ENCODE results near the gene RBM11.

GRCh38 chr21:14236180-14236579 is 20.2 kb downstream of the RBM11 start:
- TF ChIP-seq CTCF (IDR thresholded peaks at IDR 0.05; ENCODE audit: insufficient read depth, low read length, poor library complexity, severe bottlenecking) (no peak), EZH2phosphoT487 (conservative IDR thresholded peaks at IDR 0.05; ENCODE audit: low read length) (no peak)

Data from SU-DHL-6 (cell line).